Activated gamma-delta T cell (primary cell): Measurements from ENCODE around the gene ADGRD2.
"Not testable (repeated sequence)": the region's sequence is repeated elsewhere in the genome, so short reads cannot be mapped to it uniquely, and the experiment has no call there.

Source experiments
- DNase-seq: peaks from one replicate; lab custom pipeline; 2025; lab: John Stamatoyannopoulos, UW
- total RNA-seq, 2 donors: gene quantifications; one replicate each; lab custom pipeline; 2026; lab: John Stamatoyannopoulos, UW

ADGRD2 gene, protein sequence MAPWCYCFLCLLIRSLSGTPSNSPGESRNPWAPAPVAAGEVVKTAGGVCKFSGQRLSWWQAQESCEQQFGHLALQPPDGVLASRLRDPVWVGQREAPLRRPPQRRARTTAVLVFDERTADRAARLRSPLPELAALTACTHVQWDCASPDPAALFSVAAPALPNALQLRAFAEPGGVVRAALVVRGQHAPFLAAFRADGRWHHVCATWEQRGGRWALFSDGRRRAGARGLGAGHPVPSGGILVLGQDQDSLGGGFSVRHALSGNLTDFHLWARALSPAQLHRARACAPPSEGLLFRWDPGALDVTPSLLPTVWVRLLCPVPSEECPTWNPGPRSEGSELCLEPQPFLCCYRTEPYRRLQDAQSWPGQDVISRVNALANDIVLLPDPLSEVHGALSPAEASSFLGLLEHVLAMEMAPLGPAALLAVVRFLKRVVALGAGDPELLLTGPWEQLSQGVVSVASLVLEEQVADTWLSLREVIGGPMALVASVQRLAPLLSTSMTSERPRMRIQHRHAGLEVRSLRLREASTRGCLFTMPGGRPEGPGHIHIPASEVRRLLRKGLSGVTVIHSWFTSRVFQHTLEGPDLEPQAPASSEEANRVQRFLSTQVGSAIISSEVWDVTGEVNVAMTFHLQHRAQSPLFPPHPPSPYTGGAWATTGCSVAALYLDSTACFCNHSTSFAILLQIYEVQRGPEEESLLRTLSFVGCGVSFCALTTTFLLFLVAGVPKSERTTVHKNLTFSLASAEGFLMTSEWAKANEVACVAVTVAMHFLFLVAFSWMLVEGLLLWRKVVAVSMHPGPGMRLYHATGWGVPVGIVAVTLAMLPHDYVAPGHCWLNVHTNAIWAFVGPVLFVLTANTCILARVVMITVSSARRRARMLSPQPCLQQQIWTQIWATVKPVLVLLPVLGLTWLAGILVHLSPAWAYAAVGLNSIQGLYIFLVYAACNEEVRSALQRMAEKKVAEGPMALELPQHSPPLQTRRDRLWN
- total RNA-seq: 0.05 to 0.09 reads per million in 2 donors

DNA sequence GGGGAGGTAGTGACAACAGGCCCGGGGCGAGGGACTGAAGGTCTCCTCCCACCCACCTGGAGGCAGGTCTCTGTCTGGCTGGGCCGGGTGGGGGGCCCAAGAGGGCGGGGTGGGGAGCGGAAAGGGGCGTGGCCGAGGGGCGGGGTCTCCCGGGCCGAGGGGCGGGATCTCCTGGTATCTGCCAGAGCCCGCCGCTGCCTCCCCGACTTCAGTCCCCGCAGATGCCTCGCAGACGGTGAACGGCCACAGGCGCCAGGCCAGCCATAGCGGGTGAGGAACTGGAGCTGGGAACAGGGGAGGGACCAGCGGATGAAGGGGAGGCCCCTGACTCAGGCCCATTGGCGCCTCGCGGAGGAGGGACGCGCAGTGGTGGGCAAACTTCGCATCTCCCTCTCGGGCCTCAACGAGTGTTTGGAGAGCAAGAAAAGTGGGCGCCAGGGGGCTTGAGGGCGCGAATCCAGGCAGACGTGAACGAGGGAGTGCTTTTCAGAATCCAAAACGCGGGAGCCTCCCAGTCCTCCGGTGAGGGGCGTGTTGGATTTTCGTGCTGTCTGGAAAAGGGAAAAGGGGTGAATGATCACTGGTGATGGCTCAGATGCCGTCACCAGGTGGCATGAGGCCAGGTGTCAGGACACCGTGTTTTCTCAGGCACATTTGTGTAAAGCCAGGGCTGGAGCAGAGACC is at the start of gene ADGRD2:
ADGRD2 (plus strand) TSS at position 211 of the 684 bp plus-strand sequence. CDS start 1,216 bp downstream, outside the sequence.
- no peak for DNase-seq

DNA sequence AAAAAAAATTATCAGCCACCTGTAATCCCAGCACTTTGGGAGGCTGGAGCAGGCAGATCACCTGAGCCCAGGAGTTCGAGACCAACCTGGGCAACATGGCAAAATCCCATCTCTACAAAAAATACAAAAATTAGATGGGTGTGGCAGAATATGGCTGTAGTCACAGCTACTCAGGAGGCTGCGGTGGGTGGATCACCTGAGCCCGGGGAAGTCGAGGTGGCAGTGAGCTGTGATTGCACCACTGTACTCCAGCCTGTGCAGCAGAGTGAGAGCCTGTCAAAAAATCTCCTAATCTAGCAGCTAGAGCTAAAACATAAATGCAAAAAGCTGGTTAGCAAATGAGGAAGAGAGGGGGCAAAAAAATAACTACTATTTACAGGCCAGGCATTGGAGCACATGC is 47.0 kb upstream of the ADGRD2 start:
- no peak for DNase-seq

DNA sequence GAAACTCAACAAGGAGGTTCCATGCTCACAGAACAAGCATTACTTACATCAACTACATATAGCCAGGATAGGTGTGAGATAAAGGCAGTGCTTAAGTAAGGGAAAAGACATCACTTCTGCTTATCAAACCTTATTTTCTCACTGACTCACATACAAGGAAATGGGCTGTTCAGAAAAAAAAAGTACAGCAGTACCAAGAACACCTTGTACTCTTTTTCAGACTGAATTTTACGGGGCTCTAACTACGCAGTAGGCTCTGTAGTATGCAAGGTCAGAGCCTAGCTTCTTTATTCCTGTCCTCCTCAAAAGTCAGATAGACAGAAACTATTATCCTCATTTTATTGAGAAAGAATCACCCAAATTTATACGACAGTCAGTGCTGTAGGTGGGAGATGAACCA is 40.8 kb upstream of the ADGRD2 start:
- no peak for DNase-seq

DNA sequence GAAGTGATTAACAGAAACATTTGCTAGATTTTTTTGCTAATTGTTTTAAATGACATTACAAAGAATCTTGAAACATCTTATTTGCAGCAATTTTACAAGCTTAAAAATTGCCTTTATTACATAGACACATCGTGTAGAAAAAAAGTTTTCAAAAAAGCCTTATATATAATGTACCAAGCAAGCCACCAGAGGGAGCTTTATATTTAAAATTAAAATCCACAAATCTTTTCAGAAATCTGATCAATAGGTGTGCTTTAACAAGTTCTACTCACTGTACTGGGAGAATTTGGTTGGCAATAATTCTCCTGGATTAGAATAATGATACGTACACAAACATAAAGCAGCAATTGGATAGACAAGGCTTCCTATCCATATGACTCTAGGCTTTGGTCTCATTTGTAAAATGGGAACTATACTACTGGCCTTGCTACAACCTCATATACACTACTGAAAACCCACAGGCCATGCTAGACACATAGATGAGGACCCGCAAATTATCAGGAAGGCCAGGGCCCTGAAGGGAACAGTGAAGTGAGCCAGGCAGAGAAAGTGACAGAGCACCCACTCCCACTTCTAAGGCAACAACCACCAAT is 39.8 kb upstream of the ADGRD2 start:
- DNase-seq: no peak

DNA sequence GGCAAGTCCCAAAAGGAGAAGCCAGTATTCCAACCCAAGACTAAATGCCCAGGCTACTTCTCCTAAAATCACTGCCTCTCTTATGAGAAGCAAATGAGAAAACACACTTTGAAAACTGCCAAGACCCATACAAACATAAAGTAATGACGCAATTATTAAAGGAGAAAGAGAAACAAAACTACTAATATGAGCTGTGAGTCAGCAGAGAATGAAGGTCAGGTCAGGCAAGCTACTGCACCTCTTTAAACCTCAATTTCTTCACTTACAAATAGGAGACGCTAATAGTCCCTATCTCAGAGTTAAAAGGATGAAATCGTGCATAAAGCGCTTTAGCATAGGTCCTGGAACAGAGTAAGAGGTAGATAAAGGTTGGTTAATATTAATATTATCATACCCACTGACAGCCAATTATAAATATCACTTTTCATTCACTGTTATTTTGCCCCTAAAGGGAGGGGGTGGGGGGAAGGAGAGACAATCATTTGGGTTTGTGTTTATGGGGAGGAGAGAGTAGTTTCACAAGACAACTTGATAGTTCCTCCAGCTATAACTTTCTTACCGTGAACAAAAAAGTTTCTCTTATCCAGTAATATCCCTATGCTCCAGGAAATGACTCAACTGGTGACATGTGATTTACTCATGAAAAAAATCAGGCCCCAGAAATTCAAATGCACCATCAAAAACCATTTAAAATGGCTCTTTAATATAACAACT is 38.6 kb upstream of the ADGRD2 start:
- DNase-seq: no peak

DNA sequence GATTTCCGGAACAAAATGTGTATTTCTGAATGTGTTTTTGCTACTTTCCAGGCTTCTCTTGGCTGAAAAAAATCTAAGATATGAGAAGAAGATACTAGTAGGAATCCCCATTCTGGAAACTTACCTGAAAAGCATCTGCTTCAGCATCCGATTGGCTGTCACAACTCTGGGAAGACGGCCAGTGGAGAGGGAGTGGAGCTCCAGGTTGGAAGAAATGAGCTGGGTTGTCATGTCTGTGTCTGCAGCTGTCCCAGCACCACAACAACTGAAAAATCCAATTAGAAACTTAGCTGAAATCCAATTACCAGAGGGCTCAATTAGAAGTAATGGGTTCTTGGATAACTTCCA is 38.0 kb upstream of the ADGRD2 start:
- DNase-seq: no peak

DNA sequence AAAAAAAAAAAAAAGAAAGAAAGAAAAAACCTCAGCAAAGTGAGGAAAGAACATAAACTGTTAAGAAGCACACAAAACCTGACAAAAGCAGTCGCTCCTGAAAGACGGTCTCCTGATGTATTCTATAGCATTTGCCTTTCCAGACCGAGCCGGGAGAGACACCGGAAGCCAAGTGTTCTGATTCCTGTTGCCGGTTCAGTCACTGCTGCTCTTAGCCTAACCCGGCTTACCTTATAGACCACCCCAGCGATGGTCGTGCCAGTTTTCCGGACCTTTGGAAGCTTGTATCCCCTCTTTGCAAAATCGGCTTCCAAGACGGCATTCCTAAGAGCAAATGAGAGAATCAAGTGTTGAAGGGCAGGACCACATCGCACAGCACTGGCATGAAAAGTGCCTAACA is 35.6 kb upstream of the ADGRD2 start:
- no peak for DNase-seq

DNA sequence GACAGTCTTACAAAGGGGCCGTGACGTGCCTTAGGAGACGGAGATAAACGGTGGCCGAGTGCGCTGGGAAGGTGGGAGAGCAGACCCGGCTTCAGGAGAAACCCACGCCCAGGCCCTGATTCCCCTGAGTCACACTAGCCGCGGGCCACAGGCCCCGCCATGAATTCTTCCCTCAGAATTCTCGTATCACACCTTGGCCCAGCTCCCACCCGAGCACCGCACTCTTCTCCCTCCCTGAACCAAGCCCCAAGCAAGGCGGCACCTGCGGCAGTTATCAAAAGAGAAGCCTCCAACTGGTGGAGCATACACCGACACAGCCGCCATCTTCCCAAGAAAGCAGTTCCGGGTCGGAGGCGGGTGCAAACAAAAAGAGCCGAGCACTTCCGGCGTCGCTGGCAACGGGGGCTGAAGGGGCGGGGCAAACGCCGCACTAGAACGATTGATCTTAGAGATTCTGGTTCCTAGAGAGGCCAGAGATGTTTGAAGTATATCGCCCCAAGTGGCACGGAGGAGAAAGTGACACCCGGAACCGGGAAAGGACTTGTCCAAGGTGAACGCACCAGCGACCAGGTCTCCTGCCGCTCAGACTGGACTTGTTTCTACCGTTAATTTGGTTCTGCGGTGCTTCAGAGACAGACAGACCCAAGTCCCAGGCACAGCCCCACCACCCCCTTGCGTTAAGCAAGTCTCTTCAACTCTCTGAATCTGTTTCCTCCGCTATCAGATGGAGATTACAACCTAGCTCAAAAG is 35.0 kb upstream of the ADGRD2 start, which contains the start of gene PSMB7:
PSMB7 (minus strand) TSS at position 341 of the 750 bp plus-strand sequence; CDS start at position 324, 17 bp downstream.
- DNase-seq: peak; percentile 77

DNA sequence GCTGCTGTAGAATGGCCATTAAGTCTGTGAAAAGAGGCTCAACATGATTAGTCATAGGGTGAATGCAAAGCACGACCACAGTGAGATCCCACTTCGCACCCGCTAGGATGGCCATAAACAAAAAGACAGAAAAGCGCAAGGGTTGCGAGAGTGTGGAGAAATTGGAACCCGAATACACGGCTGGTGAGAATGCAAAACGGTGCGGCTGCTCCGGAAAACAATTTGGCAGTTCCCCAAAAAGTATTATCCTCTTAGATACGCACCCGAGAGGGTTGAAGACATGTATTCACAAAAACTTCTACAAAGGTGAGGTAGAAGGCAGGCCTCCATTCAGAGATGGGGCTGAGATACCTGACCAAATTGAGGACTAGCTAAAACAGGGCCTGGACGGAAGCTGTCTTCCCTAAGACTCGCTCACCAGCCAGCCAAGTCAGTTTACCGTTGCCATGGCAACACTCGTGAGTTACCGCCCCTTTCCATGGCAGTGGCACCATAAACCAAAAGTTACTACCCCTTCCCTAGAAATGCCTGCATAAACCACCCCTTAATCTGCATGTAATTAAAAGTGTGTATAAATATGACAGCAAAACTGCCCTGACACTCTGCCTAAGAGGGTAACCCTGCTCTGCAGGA is 34.3 kb upstream of the ADGRD2 start:
- DNase-seq: no peak

DNA sequence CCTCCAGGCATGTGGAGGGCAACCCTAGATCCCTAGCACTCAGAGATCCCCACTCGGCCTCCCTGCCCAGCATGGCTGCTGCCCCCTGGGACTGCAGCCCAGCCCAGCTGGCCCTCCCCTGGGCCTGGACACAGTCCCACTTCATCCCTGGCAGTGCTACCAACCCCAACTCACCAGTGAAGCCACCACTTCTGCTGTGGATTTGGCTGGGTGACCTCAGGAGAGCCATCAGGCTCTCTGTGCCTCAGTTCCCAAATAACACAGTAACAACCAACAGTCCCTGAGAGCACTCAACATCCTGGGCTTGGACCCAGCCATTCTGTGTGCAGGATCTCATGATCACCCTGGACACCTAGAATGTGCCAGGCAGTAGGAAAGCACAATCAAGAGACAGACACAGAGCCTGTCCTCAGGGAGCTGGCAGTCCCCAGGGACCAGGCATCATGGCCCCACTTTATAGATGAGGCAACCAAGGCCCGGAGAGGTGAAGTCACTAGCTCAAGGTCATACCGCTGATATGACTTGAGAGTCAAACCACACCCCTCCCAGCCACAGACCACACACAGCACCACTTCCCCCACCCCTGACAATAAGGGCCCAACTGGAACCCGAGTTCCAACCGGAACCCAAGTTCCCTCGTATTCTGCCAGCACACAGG is 30.3 kb upstream of the ADGRD2 start:
- DNase-seq: no peak

DNA sequence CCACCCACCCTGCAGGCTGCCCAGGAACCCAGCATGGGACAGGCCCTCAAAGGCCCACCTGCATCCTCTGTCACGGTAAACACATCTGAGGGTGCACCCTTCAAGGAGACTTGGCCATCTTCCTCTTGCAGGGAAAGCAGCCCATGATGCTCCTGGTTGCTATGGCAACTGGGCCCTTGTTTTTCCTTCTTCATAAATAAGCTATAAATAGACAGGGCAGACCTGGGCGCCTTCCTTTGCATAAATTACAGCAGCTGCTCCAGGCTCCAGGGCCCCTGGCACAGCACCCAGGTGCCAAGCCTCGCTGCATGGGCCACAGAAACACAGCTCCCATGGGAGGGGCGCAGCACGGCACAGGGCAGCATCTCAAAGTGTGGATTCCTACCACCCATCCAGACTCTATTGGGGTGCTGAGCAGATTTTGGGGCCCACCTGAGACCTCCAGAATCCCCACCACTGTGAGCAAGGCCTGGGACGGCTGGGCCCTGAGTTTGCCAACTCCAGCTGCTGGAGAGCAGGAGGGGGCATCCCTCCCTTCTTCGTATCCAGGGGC is 29.2 kb upstream of the ADGRD2 start:
- no peak for DNase-seq

DNA sequence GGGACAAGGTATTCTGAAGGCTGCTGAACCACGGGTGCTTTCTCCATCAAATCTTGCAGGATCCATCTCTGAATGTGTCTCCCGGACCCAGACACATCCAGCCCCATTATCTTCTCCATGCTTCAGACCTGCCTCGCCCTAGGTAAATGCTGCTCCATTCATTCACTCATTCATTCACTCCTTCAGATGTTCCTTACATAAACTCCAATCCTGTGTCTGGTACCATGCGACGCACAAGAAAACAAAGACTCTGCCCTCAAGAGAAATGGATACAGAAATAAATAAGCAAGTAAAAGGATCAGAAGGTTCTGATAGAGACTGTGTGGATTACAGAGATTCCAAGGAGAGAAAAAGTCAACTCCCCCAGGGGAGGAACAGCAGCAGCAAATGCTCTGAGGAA is 27.1 kb upstream of the ADGRD2 start:
- DNase-seq: no peak

DNA sequence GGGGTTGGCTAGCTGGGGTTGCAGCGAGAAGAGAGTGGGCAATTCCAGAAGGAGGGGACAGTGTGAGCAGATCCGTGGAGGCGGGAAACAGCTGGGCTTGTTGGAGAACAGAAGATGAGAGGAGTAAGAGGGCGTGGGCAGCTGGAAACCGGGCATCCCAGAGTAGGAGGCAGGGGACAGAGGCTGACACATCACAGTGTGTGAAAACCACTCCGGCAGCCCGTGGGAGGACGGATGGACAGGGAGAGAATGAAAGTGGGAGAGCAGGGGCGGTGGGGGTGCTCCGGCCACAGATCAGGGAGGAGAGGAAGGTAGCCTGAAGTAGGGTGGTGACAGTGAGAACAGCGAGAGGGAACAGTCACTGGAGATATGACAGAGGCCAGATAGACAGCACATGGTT is 26.7 kb upstream of the ADGRD2 start:
- DNase-seq: no peak

DNA sequence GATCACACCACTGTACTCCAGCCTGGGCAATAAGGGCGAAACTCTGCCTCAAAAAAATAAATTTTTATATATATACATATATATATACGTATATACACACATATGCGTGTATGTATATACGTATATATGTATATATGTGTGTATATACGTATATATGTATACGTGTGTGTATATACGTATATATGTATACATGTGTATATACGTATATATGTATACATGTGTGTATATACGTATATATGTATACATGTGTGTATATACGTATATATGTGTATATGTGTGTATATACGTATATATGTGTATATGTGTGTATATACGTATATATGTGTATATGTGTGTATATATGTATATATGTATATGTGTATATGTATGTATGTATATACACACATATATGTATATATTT is 24.5 kb upstream of the ADGRD2 start:
- DNase-seq: not testable (repeated sequence)

DNA sequence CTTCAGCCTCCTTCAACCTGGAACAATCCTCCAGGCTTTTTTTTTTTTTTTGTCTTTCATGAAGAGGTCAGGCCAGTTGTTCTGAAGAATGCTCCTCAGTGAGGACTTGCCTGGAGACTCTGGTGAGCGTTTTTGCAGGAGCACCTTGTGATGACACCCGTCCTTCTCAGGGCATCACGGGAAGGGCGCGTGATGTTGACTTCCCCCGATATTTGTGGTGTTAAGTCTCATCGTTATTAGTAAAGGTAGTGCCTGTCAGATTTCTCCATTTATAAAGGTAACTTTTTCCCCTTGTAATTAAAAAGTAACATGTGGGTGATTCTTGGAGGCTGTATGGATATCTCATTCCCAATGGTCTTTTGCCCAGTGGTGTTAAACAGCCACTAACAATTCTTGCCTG is 23.9 kb upstream of the ADGRD2 start:
- no peak for DNase-seq

DNA sequence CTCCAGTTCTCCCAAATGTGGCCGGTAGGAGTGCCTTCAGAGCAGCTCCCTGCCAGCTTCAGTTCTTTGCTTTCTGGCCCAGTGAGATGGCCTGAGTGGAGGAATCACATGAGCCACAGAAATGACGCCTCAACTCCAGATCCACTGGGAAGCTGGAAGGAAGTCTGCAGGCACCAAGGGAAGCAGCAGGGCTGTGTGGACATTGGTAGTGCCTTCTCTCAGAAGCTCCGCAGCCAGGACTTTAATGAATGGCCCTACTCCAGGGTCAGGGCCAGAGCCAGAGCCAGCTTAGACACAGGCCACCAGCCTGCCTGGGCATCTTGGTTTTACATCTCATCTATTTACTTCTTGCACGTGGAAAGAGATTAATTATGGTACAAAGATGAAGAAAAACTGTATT is 23.0 kb upstream of the ADGRD2 start:
- no peak for DNase-seq

DNA sequence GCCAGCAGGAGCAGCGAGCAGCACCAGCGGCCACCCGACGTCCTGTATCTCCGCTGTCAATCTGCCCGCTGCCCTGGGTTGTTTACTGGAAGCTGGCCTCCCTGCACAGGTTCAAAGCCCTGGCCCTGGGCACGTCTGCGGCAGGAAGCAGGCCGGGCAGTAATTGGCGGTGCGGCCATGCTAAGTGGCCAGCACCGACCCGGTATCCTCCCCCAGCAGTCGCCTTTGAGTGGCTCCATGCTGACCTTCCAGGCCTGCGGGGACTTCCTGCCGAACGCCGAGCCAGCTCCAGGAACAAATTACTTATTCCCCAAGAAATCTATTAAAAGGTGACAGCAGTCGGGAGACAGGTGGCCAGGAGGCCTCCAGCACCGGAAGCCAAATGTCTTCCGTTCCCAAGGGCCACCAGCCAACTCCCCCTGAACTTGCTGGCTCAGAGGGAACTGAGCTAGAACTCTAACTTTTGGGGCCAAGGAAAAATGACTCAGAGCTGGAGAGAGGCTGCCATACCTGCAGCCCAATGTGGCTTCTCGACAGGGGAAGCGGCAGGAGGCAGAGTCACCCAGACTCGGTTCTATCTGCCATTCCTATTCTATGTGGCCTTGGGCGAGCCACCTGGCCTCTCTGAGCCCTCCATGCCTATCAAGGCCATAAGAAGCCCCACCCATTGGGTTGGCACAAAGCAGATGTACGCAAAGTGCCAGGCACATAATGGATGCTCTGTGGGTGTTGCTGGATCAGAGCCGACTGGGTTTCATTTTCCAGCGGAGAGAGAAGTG is 21.3 kb upstream of the ADGRD2 start:
- DNase-seq: no peak

DNA sequence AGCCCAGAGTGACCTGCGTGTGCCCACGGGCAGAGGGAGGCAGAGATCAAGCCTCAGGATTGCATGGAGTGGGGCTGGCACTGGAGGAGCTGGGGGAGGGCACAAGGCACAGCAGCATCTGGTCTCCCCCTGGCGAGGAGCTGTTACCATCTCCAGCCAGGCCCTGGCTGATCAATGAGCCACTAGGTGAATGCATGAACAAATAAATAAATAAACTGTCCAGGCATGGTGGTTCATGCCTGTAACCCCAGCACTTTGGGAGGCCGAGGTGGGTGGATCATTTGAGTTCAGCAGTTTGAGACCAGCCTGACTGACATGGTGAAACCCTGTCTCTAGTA is 20.8 kb upstream of the ADGRD2 start:
- DNase-seq: no peak
